ENCODE measurements around the gene MRPS11.
"Not testable (repeated sequence)": the region's sequence is repeated elsewhere in the genome, so short reads cannot be mapped to it uniquely, and the experiment has no call there.

The MRPS11 gene

GRCh38 chr15:88467073-88467934 lies at the start of gene MRPS11, which contains the start of gene MRPL46:
MRPS11 (plus strand) TSS chr15:88467708; CDS start chr15:88467718, 10 bp downstream.
MRPL46 (minus strand) TSS chr15:88467388; CDS start chr15:88467377, 11 bp downstream.
- peak; percentile 80 for DNase-seq

- DNase-seq: no peak
Measured at GRCh38 chr15:88419830-88420229, 47.7 kb upstream of the MRPS11 start.

- no peak for DNase-seq
Measured at GRCh38 chr15:88423331-88423730, 44.2 kb upstream of the MRPS11 start.

- no peak for DNase-seq
Measured at GRCh38 chr15:88426304-88426703, 41.2 kb upstream of the MRPS11 start.

- DNase-seq: no peak
Measured at GRCh38 chr15:88428053-88428452, 39.5 kb upstream of the MRPS11 start.

- DNase-seq: no peak
Measured at GRCh38 chr15:88428805-88429605, 38.5 kb upstream of the MRPS11 start.

- DNase-seq: no peak
Measured at GRCh38 chr15:88430051-88430450, 37.5 kb upstream of the MRPS11 start.

- DNase-seq: no peak
Measured at GRCh38 chr15:88431441-88431840, 36.1 kb upstream of the MRPS11 start.

GRCh38 chr15:88433046-88433685 lies 34.3 kb upstream of the MRPS11 start:
- DNase-seq: no peak

GRCh38 chr15:88434106-88434505 lies 33.4 kb upstream of the MRPS11 start:
- DNase-seq: not testable (repeated sequence)

GRCh38 chr15:88438181-88438580 lies 29.3 kb upstream of the MRPS11 start:
- no peak for DNase-seq

GRCh38 chr15:88440021-88440420 lies 27.5 kb upstream of the MRPS11 start:
- DNase-seq: no peak

- DNase-seq: no peak
Measured at GRCh38 chr15:88441076-88441730, 26.3 kb upstream of the MRPS11 start.

- no peak for DNase-seq
Measured at GRCh38 chr15:88447206-88447605, 20.3 kb upstream of the MRPS11 start.

GRCh38 chr15:88447741-88448140 lies 19.8 kb upstream of the MRPS11 start:
- DNase-seq: no peak

GRCh38 chr15:88448991-88449461 lies 18.5 kb upstream of the MRPS11 start:
- no peak for DNase-seq

- no peak for DNase-seq
Measured at GRCh38 chr15:88449581-88449980, 17.9 kb upstream of the MRPS11 start.

- peak; percentile 45 for DNase-seq
Measured at GRCh38 chr15:88450125-88450798, 17.2 kb upstream of the MRPS11 start.

- no peak for DNase-seq
Measured at GRCh38 chr15:88453651-88454050, 13.9 kb upstream of the MRPS11 start.

- no peak for DNase-seq
Measured at GRCh38 chr15:88454236-88454635, 13.3 kb upstream of the MRPS11 start.

GRCh38 chr15:88454867-88455810 lies 12.4 kb upstream of the MRPS11 start:
- peak; percentile 53 for DNase-seq
